K562 (cell line): ENCODE data around the gene MMD2. TPM values are rescaled to one million over a fixed set of nuclear protein-coding genes. Genes with fewer than 3 reads are reported as not detected.

Source experiments
- ATAC-seq: fragments of 200-7000 bp; cut with Tn5 transposase; 3 replicates; pipeline ENCODE4 v1.9.1; 2020; ENCODE audit warnings: moderate library complexity
- BruUV-seq: library from RNA; stranded (reverse); fragments of 400-500 nt; replicated peaks from 2 replicates; lab custom pipeline; 2021; lab: Mats Ljungman, UMichigan
- CTCF ChIA-PET: fragments of 300-600 bp; formaldehyde crosslinking; extraction: SDS; loops from one replicate; lab custom pipeline; 2021; ENCODE audit warnings: low intra/inter-chr PET ratio; lab: Yijun Ruan, JAX
- POLR2A ChIA-PET: fragments of 300-600, 350-650 bp; sonication (Branson Sonifier 250); formaldehyde crosslinking; extraction: SDS; loops from one replicate; lab custom pipeline; 2021; ENCODE audit warnings: antibody characterized with exemption, inconsistent platforms; lab: Yijun Ruan, JAX
- DNase-seq, 4 experiments: peaks; one replicate each; pipeline versions ENCODE4 v3.0.0 to v3.0.0-alpha.2; 2011 to 2018; ENCODE audit warnings: low spot score in 3 of 4, mixed read lengths in 3 of 4; ENCODE audit errors: extremely low read depth in 1 of 4
- FAIRE-seq: peaks from 2 replicates; lab custom pipeline; 2011; peaks lifted over from hg19 to GRCh38; lab: Jason Lieb, UNC
- H2AFZ ChIP-seq: 2 replicates; pipeline ENCODE4 v1.6.0; 2011; ENCODE audit warnings: low read depth, low read length, control low read depth, inconsistent platforms
- H3K27ac ChIP-seq: fragments of 200-600 bp; 3 replicates; pipeline ENCODE4 v1.8.0; 2011; ENCODE audit warnings: low read depth, mild to moderate bottlenecking, control low read depth, inconsistent platforms, low read length, moderate library complexity, mixed read lengths; ENCODE audit errors: extremely low read depth
- H3K27me3 ChIP-seq, 2 experiments: fragments of 300-600 bp in 1 of 2; 2 replicates in 1 of 2; 3 replicates in 1 of 2; pipeline versions ENCODE4 v1.6.0 to v1.8.0; 2011; ENCODE audit warnings: inconsistent platforms in 2 of 2, low read length in 2 of 2, mild to moderate bottlenecking in 1 of 2, mixed read lengths in 1 of 2, moderate library complexity in 1 of 2; ENCODE audit not compliant: control insufficient read depth in 2 of 2, insufficient read depth in 2 of 2
- H3K36me3 ChIP-seq: fragments of 300-600 bp; 3 replicates; pipeline ENCODE4 v1.8.0; 2011; ENCODE audit warnings: mild to moderate bottlenecking, low read length, inconsistent platforms; ENCODE audit not compliant: control insufficient read depth, insufficient read depth
- H3K4me1 ChIP-seq, 2 experiments: fragments of 200-600 bp in 1 of 2; replicated peaks in 1 of 2; 2 replicates in 1 of 2; 3 replicates in 1 of 2; pipeline versions ENCODE4 v1.5.1 to v1.8.0; 2011; ENCODE audit warnings: inconsistent platforms in 2 of 2, low read length in 2 of 2, mild to moderate bottlenecking in 1 of 2, mixed read lengths in 1 of 2, moderate library complexity in 1 of 2; ENCODE audit not compliant: control insufficient read depth in 2 of 2, insufficient read depth in 2 of 2
- H3K4me2 ChIP-seq: 2 replicates; pipeline ENCODE4 v1.6.1; 2011; ENCODE audit warnings: low read length, control low read depth, inconsistent platforms, mixed read lengths; ENCODE audit not compliant: insufficient read depth
- H3K4me3 ChIP-seq: fragments of 200-600 bp; sonication (generic), shearing (Covaris generic); 2 replicates; pipeline ENCODE4 v1.5.1; 2016; ENCODE audit warnings: control low read depth, inconsistent platforms
- H3K79me2 ChIP-seq: fragments of 200-600 bp; 3 replicates; pipeline ENCODE4 v1.8.0; 2011; ENCODE audit warnings: low read length, inconsistent platforms; ENCODE audit not compliant: control insufficient read depth, insufficient read depth
- H3K9ac ChIP-seq, 2 experiments: 2 replicates each; pipeline versions ENCODE4 v1.6.0 to v1.6.1; 2011; ENCODE audit warnings: low read depth in 2 of 2, low read length in 2 of 2, control low read depth in 1 of 2, inconsistent platforms in 1 of 2, mild to moderate bottlenecking in 1 of 2, mixed read lengths in 1 of 2; ENCODE audit not compliant: insufficient read depth in 1 of 2
- H3K9me1 ChIP-seq: one replicate; pipeline ENCODE4 v1.6.0; 2011; ENCODE audit warnings: inconsistent platforms, mild to moderate bottlenecking, low read length, moderate library complexity; ENCODE audit not compliant: control insufficient read depth, insufficient read depth
- H3K9me3 ChIP-seq: replicated peaks from 2 replicates; pipeline ENCODE4 v1.5.1; 2011; ENCODE audit warnings: low read depth, low read length, inconsistent platforms; ENCODE audit not compliant: control insufficient read depth, insufficient read depth
- H4K20me1 ChIP-seq: replicated peaks from 2 replicates; pipeline ENCODE4 v1.6.1; 2011; ENCODE audit warnings: low read length, inconsistent platforms, mixed read lengths; ENCODE audit not compliant: control insufficient read depth, insufficient read depth
- ATF6 ChIP-seq: sonication (generic); formaldehyde crosslinking; IDR thresholded peaks from 2 replicates; pipeline ENCODE4 v1.4.0; 2020; ENCODE audit warnings: mild to moderate bottlenecking, missing genetic modification reagents
- E2F8 ChIP-seq: fragments of 450-650 bp; IDR thresholded peaks from 2 replicates; pipeline ENCODE4 v1.7.1; 2018; ENCODE audit warnings: mild to moderate bottlenecking, low read depth; ENCODE audit not compliant: partially characterized antibody
- FOXM1 ChIP-seq, 2 experiments: fragments of 450-650 bp in 1 of 2; sonication (generic) in 1 of 2; formaldehyde crosslinking in 1 of 2; IDR thresholded peaks; 2 replicates each; pipeline versions ENCODE4 v1.6.1 to v1.9.0; 2017 to 2022; ENCODE audit warnings: low read depth in 2 of 2, mild to moderate bottlenecking in 2 of 2, missing genetic modification reagents in 1 of 2, moderate library complexity in 1 of 2
- HLTF ChIP-seq: fragments of 450-650 bp; IDR thresholded peaks from 2 replicates; pipeline ENCODE4 v1.6.1; 2016
- NCOA1 ChIP-seq: fragments of 450-650 bp; IDR thresholded peaks from 2 replicates; pipeline ENCODE4 v1.6.1; 2016; ENCODE audit warnings: low read depth
- ZNF707 ChIP-seq: fragments of 250-450 bp; sonication (Bioruptor Pico); conservative IDR thresholded peaks from 2 replicates; pipeline ENCODE4 v1.8.0; 2022; ENCODE audit warnings: inconsistent platforms, mild to moderate bottlenecking, moderate library complexity
- ZNF778 ChIP-seq: fragments of 450-650 bp; formaldehyde crosslinking; IDR thresholded peaks from 2 replicates; pipeline ENCODE4 v1.4.0; 2020; ENCODE audit warnings: mild to moderate bottlenecking, moderate library complexity
- WGBS: fragments of 100-300 bp; shearing (Covaris generic); methylation state at CpG from one replicate; pipeline ENCODE4 v1.1.6; 2016; ENCODE audit warnings: low coverage, mixed read lengths; ENCODE audit not compliant: insufficient coverage; ENCODE audit errors: missing lambda C conversion rate; 5-methylcytosine and 5-hydroxymethylcytosine counted together
- in situ Hi-C: fragments of 300-500 bp; cut with MboI; formaldehyde crosslinking; loops from 4 replicates; pipeline ENCODE4 v1.15.0; 2018; ENCODE audit warnings: inconsistent platforms, mixed read lengths
- intact Hi-C: fragments of 100-400 bp; cut with micrococcal nuclease; formaldehyde crosslinking; loops from 2 replicates; pipeline ENCODE4 v1.14.2; 2022
- polyA plus RNA-seq, 8 experiments: library from polyadenylated mRNA; depleted of rRNA in 4 of 8; stranded (reverse) in 5 of 8; unstranded in 3 of 8; fragments of >200 nt; fragmentation: Nextera tagmentation in 2 of 8; fragmentation: Illumina TruSeq in 1 of 8; extraction: Ambion mirVana in 2 of 8; extraction: Trizol in 1 of 8; gene quantifications; 2 replicates each; pipeline versions ENCODE4 v1.2.1 to v1.2.3, GENCODE V29; 2011 to 2014; ENCODE audit warnings: inconsistent platforms in 1 of 8, missing spikeins in 1 of 8
- total RNA-seq, 7 experiments: library from RNA; depleted of rRNA in 6 of 7; stranded (reverse); fragments of >200 nt in 6 of 7; fragmentation: Illumina TruSeq in 2 of 7; extraction: Trizol in 2 of 7; gene quantifications; 2 replicates each; pipeline versions ENCODE4 v1.2.1 to v1.2.3, GENCODE V29; 2011 to 2021; ENCODE audit warnings: low replicate concordance in 1 of 7

MMD2 gene
- total and polyA plus RNA-seq, 9 of the 15 experiments (the other 6 are each of a cell fraction or from before 2014, with no cell fraction given) = not detected

- TF ChIP-seq E2F8 = no peak
- no peak for TF ChIP-seq ZNF707 (CRISPR knock-in tag)
- TF ChIP-seq ATF6 = no peak
- no peak for TF ChIP-seq ZNF778
Measured at GRCh38 chr7:4886671-4887070, 72.3 kb downstream of the MMD2 start (continued).

GRCh38 chr7:4885317-4885807 lies 73.6 kb downstream of the MMD2 start:
- ChIA-PET POLR2A (interaction anchor here (0.6 kb wide), 1 partner anchor 10 kb away, joined by 3 read pairs; no protein-coding TSS in a partner anchor), CTCF (interaction anchor here (3.2 kb wide), 1 partner anchor 88 kb away, joined by 13 read pairs; no protein-coding TSS in a partner anchor)
- Histone ChIP-seq H3K9me1 (no peaks in the 10 kb centered on the region), H3K9me3 (no peaks in the 10 kb centered on the region; the same call in 1 of the 2 replicates), H3K4me3 (no peak overlapping the region), H3K4me1 (peaks cover 9 to 18% of the 10 kb centered on the region in 2 experiments), H2AFZ (0 out of 2 replicates have a peak overlapping the region, but pooled peaks have one; percentile 19), H3K27me3 (peaks cover 0 to 6% of the 10 kb centered on the region in 2 experiments; a peak in 2 of 5 replicates), H4K20me1 (no peaks in the 10 kb centered on the region), H3K79me2 (peaks cover 4% of the 10 kb centered on the region; the same call in 2 of the 3 replicates), H3K4me2 (no peak overlapping the region), H3K27ac (no peak overlapping the region), H3K36me3 (no peaks in the 10 kb centered on the region), H3K9ac (no peak overlapping the region)
- BruUV-seq = no TSS peak
- DNase-seq (no peak), FAIRE-seq (no peak), ATAC-seq (no peak)
- 45% methylated on average over 7 of the region's 7 CpGs for WGBS
- intact Hi-C loops = loop anchor here (10.0 kb wide), 2 partner anchors 91 to 271 kb away; no protein-coding TSS in a partner anchor
- in situ Hi-C loops = no loop called here
- TF ChIP-seq HLTF (no peak), NCOA1 (no peak), FOXM1 (IDR thresholded peaks at IDR 0.05; ENCODE audit: low read depth) (no peak), FOXM1 (CRISPR knock-in tag; IDR thresholded peaks at IDR 0.05; ENCODE audit: low read depth) (no peak)
